ENCODE data around the gene ATP8A1.

GRCh38 chr4:42471896-42472295, 185.0 kb downstream of the ATP8A1 start:
- TF ChIP-seq CTCF (IDR thresholded peaks at IDR 0.05) (no peak), POLR2AphosphoS5 (IDR thresholded peaks at IDR 0.05; ENCODE audit: low read depth, low read length) (no peak)
- TF ChIP-seq, protein P1, sequence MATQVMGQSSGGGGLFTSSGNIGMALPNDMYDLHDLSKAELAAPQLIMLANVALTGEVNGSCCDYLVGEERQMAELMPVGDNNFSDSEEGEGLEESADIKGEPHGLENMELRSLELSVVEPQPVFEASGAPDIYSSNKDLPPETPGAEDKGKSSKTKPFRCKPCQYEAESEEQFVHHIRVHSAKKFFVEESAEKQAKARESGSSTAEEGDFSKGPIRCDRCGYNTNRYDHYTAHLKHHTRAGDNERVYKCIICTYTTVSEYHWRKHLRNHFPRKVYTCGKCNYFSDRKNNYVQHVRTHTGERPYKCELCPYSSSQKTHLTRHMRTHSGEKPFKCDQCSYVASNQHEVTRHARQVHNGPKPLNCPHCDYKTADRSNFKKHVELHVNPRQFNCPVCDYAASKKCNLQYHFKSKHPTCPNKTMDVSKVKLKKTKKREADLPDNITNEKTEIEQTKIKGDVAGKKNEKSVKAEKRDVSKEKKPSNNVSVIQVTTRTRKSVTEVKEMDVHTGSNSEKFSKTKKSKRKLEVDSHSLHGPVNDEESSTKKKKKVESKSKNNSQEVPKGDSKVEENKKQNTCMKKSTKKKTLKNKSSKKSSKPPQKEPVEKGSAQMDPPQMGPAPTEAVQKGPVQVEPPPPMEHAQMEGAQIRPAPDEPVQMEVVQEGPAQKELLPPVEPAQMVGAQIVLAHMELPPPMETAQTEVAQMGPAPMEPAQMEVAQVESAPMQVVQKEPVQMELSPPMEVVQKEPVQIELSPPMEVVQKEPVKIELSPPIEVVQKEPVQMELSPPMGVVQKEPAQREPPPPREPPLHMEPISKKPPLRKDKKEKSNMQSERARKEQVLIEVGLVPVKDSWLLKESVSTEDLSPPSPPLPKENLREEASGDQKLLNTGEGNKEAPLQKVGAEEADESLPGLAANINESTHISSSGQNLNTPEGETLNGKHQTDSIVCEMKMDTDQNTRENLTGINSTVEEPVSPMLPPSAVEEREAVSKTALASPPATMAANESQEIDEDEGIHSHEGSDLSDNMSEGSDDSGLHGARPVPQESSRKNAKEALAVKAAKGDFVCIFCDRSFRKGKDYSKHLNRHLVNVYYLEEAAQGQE (IDR thresholded peaks at IDR 0.05; ENCODE audit: insufficient read depth in 1 of 2, low read depth in 2 of 2, low read length in 1 of 2) = no peak
